G401.6 (cell line): ENCODE measurements around the gene RPL5.

Experiments used
- FAIRE-seq: peaks from 2 replicates; lab custom pipeline; 2012; peaks lifted over from hg19 to GRCh38; lab: Jason Lieb, UNC

The RPL5 gene

GRCh38 chr1:92857817-92858216, 26.0 kb downstream of the RPL5 start:
- no peak for FAIRE-seq

DNA sequence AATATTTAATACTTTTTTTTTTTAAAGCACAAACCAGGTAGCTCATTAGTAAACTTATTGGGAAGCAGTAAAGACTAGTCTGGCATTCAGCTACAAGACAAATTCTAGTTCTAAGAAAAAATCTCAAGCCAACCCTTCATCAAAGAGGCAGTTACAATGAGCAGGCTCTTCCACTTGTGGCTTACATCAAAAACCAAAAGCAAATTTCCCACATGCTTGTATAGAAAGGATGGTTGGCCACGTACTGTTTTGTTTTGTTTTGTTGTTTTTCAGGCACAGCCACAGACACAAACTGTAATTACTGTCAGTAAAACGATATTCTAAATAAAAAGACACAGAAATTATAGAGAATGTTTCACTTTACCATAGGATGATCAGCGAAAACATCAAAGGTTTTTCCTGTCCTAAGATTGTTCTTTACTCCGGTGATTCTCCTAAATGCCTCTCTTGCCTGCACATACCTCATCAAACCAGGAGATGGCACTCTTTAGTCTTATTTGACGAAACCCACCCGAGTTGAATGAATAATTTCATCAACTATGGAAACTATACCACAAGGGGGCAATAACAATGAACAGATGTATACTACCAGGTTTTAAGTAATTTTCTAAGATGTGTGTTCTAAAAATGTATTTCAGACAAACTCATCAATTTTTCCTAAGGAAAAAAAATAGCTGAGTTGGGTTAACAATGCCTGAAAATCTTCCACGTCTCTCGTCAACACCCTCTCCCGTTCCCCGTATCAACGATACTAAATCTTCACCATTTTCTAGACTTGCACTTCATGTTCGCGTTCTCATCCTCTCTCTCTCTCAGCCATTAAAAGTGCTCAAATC, 26.9 kb downstream of the RPL5 start:
- peak; percentile 99 for FAIRE-seq

DNA sequence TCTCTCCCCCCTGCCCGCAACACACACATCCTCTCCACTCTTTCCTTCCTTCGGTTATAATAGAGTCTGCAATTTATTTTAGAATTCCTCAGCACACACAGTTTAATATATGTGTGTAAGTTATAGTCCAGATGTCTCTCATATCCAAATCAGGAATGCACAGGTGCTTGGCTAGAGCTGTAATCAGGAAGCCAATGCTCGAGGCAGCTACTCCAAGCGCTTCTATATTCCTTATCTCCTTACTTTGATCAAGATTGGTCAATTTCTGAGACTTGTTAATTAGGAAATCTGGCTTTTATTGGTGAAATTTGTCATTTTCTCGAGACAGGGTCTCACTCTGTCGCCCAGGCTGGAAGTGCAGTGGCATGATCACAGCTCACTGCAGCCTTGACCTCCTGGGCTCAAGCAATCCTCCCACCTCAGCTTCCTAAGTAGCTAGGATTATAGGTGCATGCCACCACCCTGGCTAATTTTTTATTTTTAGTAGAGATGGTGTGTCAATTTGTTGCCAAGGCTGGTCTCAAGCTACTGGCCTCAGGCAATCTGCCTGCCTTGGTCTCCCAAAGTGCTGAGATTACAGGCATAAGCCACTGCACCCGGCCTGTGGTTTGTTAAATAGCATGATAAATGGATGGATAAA, 27.7 kb downstream of the RPL5 start:
- FAIRE-seq = no peak

GRCh38 chr1:92862605-92863004, 30.8 kb downstream of the RPL5 start:
- no peak for FAIRE-seq

DNA sequence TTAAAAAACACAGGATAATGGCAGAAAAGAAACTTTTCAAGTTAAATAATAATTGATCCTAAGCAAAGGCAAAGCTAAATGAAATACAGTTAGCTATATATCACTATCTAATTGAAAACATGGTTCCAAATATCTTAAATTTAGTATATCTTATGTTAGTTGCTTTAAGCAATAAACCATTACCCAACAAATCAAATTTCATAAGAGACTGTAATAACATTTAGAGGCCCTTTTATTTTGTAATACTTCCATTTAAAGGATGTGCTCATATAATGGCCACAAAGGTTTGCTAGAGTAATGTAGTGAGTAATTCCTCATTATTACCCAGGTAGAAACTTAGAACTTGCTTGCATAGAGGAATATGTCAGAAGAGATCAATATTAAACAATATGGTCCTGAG, 32.3 kb downstream of the RPL5 start:
- FAIRE-seq = peak; percentile 58

DNA sequence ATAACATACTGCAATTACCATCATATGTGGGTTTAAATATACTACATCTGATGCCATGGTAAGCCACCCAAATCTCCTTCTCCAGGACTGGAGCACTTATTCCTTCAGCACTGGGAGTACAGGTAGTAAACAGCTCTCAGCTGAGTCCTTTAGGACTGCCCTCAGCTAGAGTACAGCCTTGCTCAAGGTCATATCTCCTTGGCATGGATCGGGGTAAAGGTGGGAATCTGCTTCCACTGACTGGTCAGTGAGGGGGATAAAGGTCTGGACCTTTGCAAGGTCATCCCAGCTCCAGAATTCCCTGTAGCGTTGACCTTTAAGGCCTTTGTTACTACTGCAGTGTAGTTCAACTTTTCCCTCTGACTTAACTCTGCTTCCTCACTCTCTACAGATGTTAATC, 38.8 kb downstream of the RPL5 start:
- no peak for FAIRE-seq

DNA sequence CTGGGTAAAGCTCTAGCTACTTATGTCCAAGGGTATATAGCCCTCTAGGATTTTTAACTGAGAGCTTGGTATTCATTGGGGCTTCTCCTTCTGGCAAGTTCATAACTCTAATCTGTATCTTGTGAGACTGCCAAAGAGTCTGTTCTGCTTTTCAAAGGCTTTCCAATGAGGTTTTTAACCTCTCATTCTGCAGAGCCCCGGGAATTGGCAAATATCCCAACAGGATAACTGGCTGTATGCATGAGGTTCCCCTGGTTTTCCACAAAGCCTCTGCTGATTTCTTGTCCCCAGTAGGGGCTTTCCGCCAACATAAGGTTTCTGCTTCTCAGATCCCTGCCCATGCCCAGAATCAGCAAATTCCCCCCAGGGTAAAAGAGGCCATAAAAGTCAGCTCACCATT, 40.9 kb downstream of the RPL5 start:
- FAIRE-seq = no peak

DNA sequence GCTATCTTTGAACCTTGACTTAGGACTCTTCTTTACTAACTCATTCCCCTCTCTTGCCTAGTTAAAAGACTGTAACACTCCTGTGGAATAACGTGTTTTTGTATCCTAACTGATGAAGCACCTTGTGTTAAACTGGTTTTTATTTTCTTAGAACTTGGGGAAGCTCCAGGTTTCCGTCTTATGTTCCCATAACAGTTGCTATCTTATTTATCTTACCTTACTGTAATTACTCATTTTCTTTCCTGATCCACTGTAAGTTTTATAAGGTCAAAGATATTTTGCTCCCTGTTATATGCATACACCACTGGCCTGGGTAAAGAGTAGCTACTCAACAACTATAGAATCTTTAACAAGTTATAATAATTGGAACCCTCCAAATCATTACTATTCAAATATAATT, 43.1 kb downstream of the RPL5 start:
- no peak for FAIRE-seq

DNA sequence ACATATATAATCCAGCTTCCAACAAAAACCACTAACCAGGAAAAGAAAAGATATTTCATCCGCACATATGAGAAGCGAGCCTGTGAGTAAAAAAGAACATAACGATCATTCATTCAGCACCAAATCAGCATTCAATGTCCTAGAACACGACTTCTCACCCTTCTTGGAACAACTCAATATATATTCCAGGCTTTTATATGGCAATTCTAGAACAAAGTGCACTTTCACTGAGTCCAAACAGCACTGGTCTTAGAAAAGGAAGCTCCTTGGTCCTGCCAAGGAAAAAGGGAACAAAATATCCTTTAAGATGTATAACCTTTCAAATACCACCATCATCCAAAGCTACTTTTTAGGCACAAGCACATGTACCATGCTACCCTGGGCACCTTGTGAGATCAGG, 44.5 kb downstream of the RPL5 start:
- FAIRE-seq = no peak

GRCh38 chr1:92877081-92877711, 45.4 kb downstream of the RPL5 start:
- no peak for FAIRE-seq

DNA sequence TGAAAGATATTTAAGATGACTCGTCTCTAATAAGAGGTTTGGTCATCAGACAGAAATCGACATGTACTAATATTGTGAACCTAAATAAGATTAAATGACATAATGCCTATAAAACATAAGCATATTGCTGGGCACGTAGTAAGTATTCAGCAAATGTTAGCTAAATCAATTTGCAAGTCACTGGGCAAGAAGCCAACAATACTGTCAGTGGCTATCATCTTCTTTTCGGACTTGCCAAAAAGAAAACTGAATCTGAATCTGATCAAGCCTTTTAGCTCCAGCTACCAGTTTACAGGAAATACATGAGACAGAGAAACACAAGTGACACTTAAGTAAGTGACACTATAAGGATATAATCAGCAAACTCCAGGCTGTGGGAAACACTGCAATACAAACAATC, 46.0 kb downstream of the RPL5 start:
- FAIRE-seq = no peak

- no peak for FAIRE-seq
These were observed 47.6 kb downstream of the RPL5 start for GRCh38 chr1:92879316-92879968.

DNA sequence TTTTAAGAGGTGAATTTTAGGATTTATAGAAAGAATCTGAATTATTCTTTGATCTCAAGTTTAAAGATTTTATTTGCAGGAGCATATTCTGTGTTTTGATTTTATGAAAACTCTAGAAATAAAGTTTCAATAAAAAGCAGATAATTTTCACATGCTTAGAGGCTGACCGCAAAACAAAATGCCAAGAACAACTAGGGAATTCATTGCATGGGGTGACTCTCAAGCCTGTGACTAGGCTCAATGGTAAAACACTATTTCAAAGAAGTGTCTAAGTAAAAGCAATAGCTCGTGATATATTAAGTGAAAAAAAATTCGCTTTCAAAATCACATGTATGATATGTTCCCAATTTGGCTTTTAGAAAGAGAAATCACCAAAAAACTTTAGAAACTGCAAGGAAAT, 49.6 kb downstream of the RPL5 start:
- no peak for FAIRE-seq

- FAIRE-seq = no peak
These were observed 51.0 kb downstream of the RPL5 start for GRCh38 chr1:92882819-92883218.

DNA sequence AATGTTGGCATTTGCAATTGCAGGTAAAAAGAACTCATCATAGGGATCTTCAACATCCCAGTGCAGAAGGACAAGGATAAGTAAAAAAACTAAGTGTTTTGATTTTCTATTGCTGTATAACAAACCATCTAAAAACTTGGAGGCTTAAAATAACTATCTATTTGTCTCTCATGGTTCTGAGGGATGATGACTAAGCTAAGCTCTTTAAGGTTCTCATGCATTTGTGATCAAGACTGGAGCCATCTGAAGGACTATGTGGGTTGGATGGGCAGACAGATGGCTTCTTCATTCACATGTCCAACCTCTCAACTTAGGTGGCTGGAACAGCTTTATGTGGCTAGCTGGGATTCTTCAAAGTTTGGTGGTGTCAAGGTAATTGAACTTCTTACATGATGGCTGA, 51.5 kb downstream of the RPL5 start:
- FAIRE-seq = no peak

DNA sequence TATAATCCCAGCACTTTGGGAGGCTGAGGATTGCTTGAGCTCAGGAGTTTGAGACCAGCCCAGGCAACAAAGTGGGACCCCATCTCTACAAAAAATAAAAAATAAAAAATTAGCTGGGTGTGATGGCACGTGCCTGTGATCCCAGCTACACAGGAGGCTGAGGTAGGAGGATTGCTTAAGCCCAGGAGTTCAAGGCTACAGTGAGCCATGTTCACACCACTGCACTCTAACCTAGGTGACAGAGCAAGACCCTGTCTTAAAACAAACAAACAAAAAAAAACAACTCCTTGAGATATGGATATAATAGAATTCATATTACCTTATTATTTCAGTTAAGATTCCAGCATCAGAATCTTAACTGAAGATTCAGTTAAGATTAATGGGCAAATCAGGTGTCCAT, 52.4 kb downstream of the RPL5 start:
- no peak for FAIRE-seq

DNA sequence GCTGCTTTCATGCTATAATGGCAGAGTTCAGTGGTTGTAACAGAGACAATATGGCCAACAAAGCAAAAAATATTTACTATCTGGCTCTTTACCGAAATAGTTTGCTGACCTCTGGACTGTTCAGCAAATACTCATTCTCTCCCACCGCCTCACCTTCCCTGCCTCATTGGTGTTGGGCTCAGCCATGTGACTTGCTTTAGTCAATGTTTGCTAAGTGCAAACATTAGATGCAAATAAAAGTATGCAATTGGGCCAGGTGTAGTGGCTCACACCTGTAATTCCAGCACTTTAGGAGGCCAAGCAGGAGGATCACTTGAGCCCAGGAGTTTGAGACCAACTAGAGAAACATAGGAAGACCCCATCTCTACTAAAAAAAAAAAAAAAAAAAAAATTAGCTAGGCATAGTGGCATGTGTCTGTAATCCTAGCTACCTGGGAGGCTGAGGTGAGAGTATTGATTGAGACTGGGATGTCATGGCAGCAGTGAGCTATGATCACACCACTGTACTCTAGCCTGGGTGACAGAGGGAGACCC, 55.1 kb downstream of the RPL5 start:
- no peak for FAIRE-seq

GRCh38 chr1:92887465-92887864, 55.6 kb downstream of the RPL5 start:
- FAIRE-seq = no peak
